ENCODE measurements around the gene HEG1.

- TF ChIP-seq CTCF (IDR thresholded peaks at IDR 0.05) (no peak), FOXP1 (CRISPR knock-in tag; IDR thresholded peaks at IDR 0.05; ENCODE audit: borderline replicate concordance) (no peak), STAT6 (CRISPR knock-in tag; conservative IDR thresholded peaks at IDR 0.05; ENCODE audit: low read depth) (no peak)
Observed at GRCh38 chr3:124986192-124987143, 69.3 kb downstream of the HEG1 start.
